Mesendoderm (in vitro differentiated cells): ENCODE data around the gene ATG7.

Experiments
- DNase-seq: peaks from one replicate; pipeline ENCODE4 v3.0.0; 2013
- H2AK5ac ChIP-seq: 2 replicates; pipeline ENCODE4 v1.6.1; 2013; ENCODE audit warnings: low read length, inconsistent platforms
- H2BK120ac ChIP-seq: 2 replicates; pipeline ENCODE4 v1.6.1; 2013; ENCODE audit warnings: low read depth, mild to moderate bottlenecking, low read length, moderate library complexity, mixed read lengths
- H2BK15ac ChIP-seq: replicated peaks from 2 replicates; pipeline ENCODE4 v1.6.1; 2013; ENCODE audit warnings: low read depth, mild to moderate bottlenecking, moderate library complexity
- H2BK5ac ChIP-seq: 2 replicates; pipeline ENCODE4 v1.6.1; 2013; ENCODE audit warnings: low read length, inconsistent platforms
- H3K18ac ChIP-seq: 2 replicates; pipeline ENCODE4 v1.6.1; 2013; ENCODE audit warnings: mild to moderate bottlenecking, low read length, mixed read lengths
- H3K23ac ChIP-seq: one replicate; pipeline ENCODE4 v1.6.1; 2013; ENCODE audit warnings: low read length
- H3K27ac ChIP-seq: 2 replicates; pipeline ENCODE4 v1.5.1; 2013; ENCODE audit warnings: low read depth, mild to moderate bottlenecking, inconsistent platforms, low read length, moderate library complexity
- H3K27me3 ChIP-seq: 2 replicates; pipeline ENCODE4 v1.6.1; 2013; ENCODE audit warnings: low read length, control low read depth, mild to moderate bottlenecking, inconsistent platforms; ENCODE audit not compliant: insufficient read depth, poor library complexity
- H3K36me3 ChIP-seq: 2 replicates; pipeline ENCODE4 v1.6.1; 2013; ENCODE audit warnings: low read length, inconsistent platforms; ENCODE audit not compliant: control insufficient read depth, insufficient read depth
- H3K4ac ChIP-seq: one replicate; pipeline ENCODE4 v1.6.1; 2013; ENCODE audit warnings: low read depth, mild to moderate bottlenecking, low read length, moderate library complexity
- H3K4me1 ChIP-seq: 2 replicates; pipeline ENCODE4 v1.6.1; 2013; ENCODE audit warnings: low read depth, low read length, inconsistent platforms; ENCODE audit not compliant: control insufficient read depth
- H3K4me2 ChIP-seq: 2 replicates; pipeline ENCODE4 v1.6.1; 2013; ENCODE audit warnings: low read length
- H3K4me3 ChIP-seq: 2 replicates; pipeline ENCODE4 v1.5.1; 2013; ENCODE audit warnings: mild to moderate bottlenecking, low read length
- H3K56ac ChIP-seq: one replicate; pipeline ENCODE4 v1.6.1; 2013; ENCODE audit warnings: low read length
- H3K79me1 ChIP-seq: 2 replicates; pipeline ENCODE4 v1.6.1; 2013; ENCODE audit warnings: low read length, inconsistent platforms
- H3K79me2 ChIP-seq: 2 replicates; pipeline ENCODE4 v1.6.1; 2013; ENCODE audit warnings: mild to moderate bottlenecking, low read length; ENCODE audit not compliant: control insufficient read depth, insufficient read depth
- H3K9ac ChIP-seq: 2 replicates; pipeline ENCODE4 v1.6.1; 2013; ENCODE audit warnings: low read length, inconsistent platforms
- H4K5ac ChIP-seq: one replicate; pipeline ENCODE4 v1.6.1; 2013; ENCODE audit warnings: low read length
- H4K8ac ChIP-seq: one replicate; pipeline ENCODE4 v1.6.1; 2013; ENCODE audit warnings: low read depth, mild to moderate bottlenecking, control low read depth, low read length, moderate library complexity
- WGBS: extraction: QIAGEN DNeasy Blood & Tissue Kit; methylation state at CpG from one replicate; pipeline ENCODE4 v1.1.7; 2013; ENCODE audit warnings: low lambda C conversion rate, missing lambda C conversion rate; ENCODE audit not compliant: insufficient coverage; ENCODE audit errors: extremely low coverage; 5-methylcytosine and 5-hydroxymethylcytosine counted together

The ATG7 gene

GRCh38 chr3:11258958-11259357 lies 13.2 kb upstream of the ATG7 start:
- no peak overlapping the region for H3K18ac ChIP-seq
- H2AK5ac ChIP-seq: no peak overlapping the region
- no peaks in the 10 kb centered on the region for H3K36me3 ChIP-seq
- no peak overlapping the region for H3K9ac ChIP-seq
- no peak overlapping the region for H3K4ac ChIP-seq
- no CpG with 5 or more reads among the region's 11 CpGs for WGBS
- no peaks in the 10 kb centered on the region for H3K4me1 ChIP-seq
- H3K4me2 ChIP-seq: no peak overlapping the region
- H4K5ac ChIP-seq: no peak overlapping the region
- H3K79me1 ChIP-seq: no peaks in the 10 kb centered on the region
- H2BK15ac ChIP-seq: no peak overlapping the region
- H3K56ac ChIP-seq: no peak overlapping the region
- no peak overlapping the region for H3K23ac ChIP-seq
- H3K27me3 ChIP-seq: no peaks in the 10 kb centered on the region
- DNase-seq: no peak
- no peak overlapping the region for H3K27ac ChIP-seq
- H4K8ac ChIP-seq: no peak overlapping the region
- H3K79me2 ChIP-seq: no peaks in the 10 kb centered on the region
- H2BK120ac ChIP-seq: no peak overlapping the region
- H2BK5ac ChIP-seq: no peak overlapping the region
- H3K4me3 ChIP-seq: no peak overlapping the region

- H2BK120ac ChIP-seq: no peak overlapping the region
- no peak overlapping the region for H3K9ac ChIP-seq
- no peak overlapping the region for H2BK5ac ChIP-seq
Observed at GRCh38 chr3:11260460-11260859, 11.7 kb upstream of the ATG7 start.

GRCh38 chr3:11269007-11269406 lies 3.2 kb upstream of the ATG7 start:
- Histone ChIP-seq H3K79me2 (peaks cover 9% of the 10 kb centered on the region), H3K23ac (no peak overlapping the region)
- WGBS: no CpG with 5 or more reads among the region's 9 CpGs

More at GRCh38 chr3:11260460-11260859, 11.7 kb upstream of the ATG7 start:
- WGBS: no CpG with 5 or more reads among the region's 3 CpGs
- Histone ChIP-seq H3K79me1 (no peaks in the 10 kb centered on the region), H3K79me2 (no peaks in the 10 kb centered on the region), H3K4me3 (no peak overlapping the region), H2AK5ac (no peak overlapping the region), H3K27me3 (no peaks in the 10 kb centered on the region), H3K23ac (no peak overlapping the region), H3K36me3 (no peaks in the 10 kb centered on the region), H3K4ac (no peak overlapping the region), H3K27ac (no peak overlapping the region), H3K18ac (no peak overlapping the region), H2BK15ac (no peak overlapping the region), H3K4me1 (no peaks in the 10 kb centered on the region), H4K5ac (no peak overlapping the region), H4K8ac (no peak overlapping the region), H3K56ac (no peak overlapping the region), H3K4me2 (no peak overlapping the region)
- no peak for DNase-seq

GRCh38 chr3:11272906-11273574 lies 843 bp downstream of the ATG7 start:
- Histone ChIP-seq H3K56ac (peak overlapping the region; percentile 98), H3K4ac (no peak overlapping the region), H2AK5ac (no peak overlapping the region), H3K4me1 (peaks cover 2% of the 10 kb centered on the region), H3K79me2 (peaks cover 9% of the 10 kb centered on the region), H3K4me2 (peak overlapping the region; percentile 80), H4K5ac (no peak overlapping the region), H3K27me3 (no peaks in the 10 kb centered on the region), H3K4me3 (peak overlapping the region; percentile 95), H4K8ac (no peak overlapping the region), H2BK15ac (no peak overlapping the region), H2BK5ac (no peak overlapping the region), H2BK120ac (no peak overlapping the region), H3K23ac (no peak overlapping the region), H3K27ac (no peak overlapping the region), H3K79me1 (peaks cover 11% of the 10 kb centered on the region), H3K9ac (peak overlapping the region; percentile 95), H3K36me3 (no peaks in the 10 kb centered on the region), H3K18ac (no peak overlapping the region)
- DNase-seq: peak; percentile 6
- no CpG with 5 or more reads among the region's 9 CpGs for WGBS

More at GRCh38 chr3:11269007-11269406, 3.2 kb upstream of the ATG7 start:
- H3K79me1 ChIP-seq: peaks cover 7% of the 10 kb centered on the region
- H2BK120ac ChIP-seq: no peak overlapping the region
- H4K8ac ChIP-seq: no peak overlapping the region
- no peak overlapping the region for H3K9ac ChIP-seq
- peaks cover 2% of the 10 kb centered on the region for H3K4me1 ChIP-seq
- DNase-seq: no peak
- no peak overlapping the region for H2BK15ac ChIP-seq
- H2BK5ac ChIP-seq: no peak overlapping the region
- H3K4me2 ChIP-seq: no peak overlapping the region
- H2AK5ac ChIP-seq: no peak overlapping the region
- H3K4me3 ChIP-seq: no peak overlapping the region
- H4K5ac ChIP-seq: no peak overlapping the region
- H3K27ac ChIP-seq: no peak overlapping the region
- no peak overlapping the region for H3K56ac ChIP-seq
- no peaks in the 10 kb centered on the region for H3K36me3 ChIP-seq
- H3K18ac ChIP-seq: no peak overlapping the region
- H3K27me3 ChIP-seq: no peaks in the 10 kb centered on the region
- H3K4ac ChIP-seq: no peak overlapping the region

- no peak overlapping the region for H2BK120ac ChIP-seq
- DNase-seq: no peak
- H3K27me3 ChIP-seq: no peaks in the 10 kb centered on the region
- H3K9ac ChIP-seq: no peak overlapping the region
- H3K79me2 ChIP-seq: peaks cover 9% of the 10 kb centered on the region
- H3K27ac ChIP-seq: no peak overlapping the region
- H4K8ac ChIP-seq: no peak overlapping the region
- WGBS: no CpG with 5 or more reads among the region's 5 CpGs
- H3K18ac ChIP-seq: no peak overlapping the region
- H3K79me1 ChIP-seq: peaks cover 11% of the 10 kb centered on the region
- no peak overlapping the region for H2AK5ac ChIP-seq
- H3K4me1 ChIP-seq: peaks cover 2% of the 10 kb centered on the region
- no peak overlapping the region for H3K23ac ChIP-seq
- no peak overlapping the region for H2BK15ac ChIP-seq
- no peak overlapping the region for H3K4me2 ChIP-seq
- no peak overlapping the region for H3K56ac ChIP-seq
- no peak overlapping the region for H3K4ac ChIP-seq
- H3K4me3 ChIP-seq: no peak overlapping the region
- no peaks in the 10 kb centered on the region for H3K36me3 ChIP-seq
- H2BK5ac ChIP-seq: no peak overlapping the region
- H4K5ac ChIP-seq: no peak overlapping the region
Observed at GRCh38 chr3:11273891-11274291, 1.7 kb downstream of the ATG7 start.
